Neural cell (in vitro differentiated cells): ENCODE results near the gene RABL6.

Source experiments
- CTCF ChIP-seq: fragments of 450-650 bp; IDR thresholded peaks from 2 replicates; pipeline ENCODE4 v1.5.1; 2014; ENCODE audit warnings: antibody characterized with exemption, mild to moderate bottlenecking, moderate library complexity; ENCODE audit not compliant: poor library complexity, severe bottlenecking
- EZH2 ChIP-seq: fragments of 200-600, 300-800 bp; shearing (Covaris generic), sonication (generic); IDR thresholded peaks from 2 replicates; pipeline ENCODE4 v1.6.1; 2014; ENCODE audit warnings: antibody characterized with exemption, low read length, borderline replicate concordance, mild to moderate bottlenecking; ENCODE audit not compliant: insufficient read depth, poor library complexity, severe bottlenecking
- RAD21 ChIP-seq: fragments of 450-650 bp; conservative IDR thresholded peaks from 2 replicates; pipeline ENCODE4 v1.6.1; 2014; ENCODE audit warnings: antibody characterized with exemption, mild to moderate bottlenecking, moderate library complexity
- REST ChIP-seq: IDR thresholded peaks from 2 replicates; pipeline ENCODE4 v1.6.1; 2012; ENCODE audit warnings: borderline replicate concordance

GRCh38 chr9:136865768-136866103 is 58.0 kb downstream of the RABL6 start:
- TF ChIP-seq CTCF: no peak
- TF ChIP-seq REST: no peak
- TF ChIP-seq EZH2: no peak
- TF ChIP-seq RAD21: no peak
